ENCODE measurements around the gene VSTM5.
A peak's percentile ranks its signal among the peaks of the same experiment; 100 is the strongest.

VSTM5 gene, protein sequence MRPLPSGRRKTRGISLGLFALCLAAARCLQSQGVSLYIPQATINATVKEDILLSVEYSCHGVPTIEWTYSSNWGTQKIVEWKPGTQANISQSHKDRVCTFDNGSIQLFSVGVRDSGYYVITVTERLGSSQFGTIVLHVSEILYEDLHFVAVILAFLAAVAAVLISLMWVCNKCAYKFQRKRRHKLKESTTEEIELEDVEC

GRCh38 chr11:93850594-93851018 lies at the start of gene VSTM5:
TSS of gene VSTM5 (minus strand) at chr11:93850618. CDS start at chr11:93850502, 116 bp downstream.
- H3K36me3 ChIP-seq (ENCODE audit: insufficient read depth, low read length): no peaks in the 10 kb centered on the region
- no peak within 1 kb of the TSS for H3K9ac ChIP-seq (ENCODE audit: low read length)
- H2AFZ ChIP-seq (ENCODE audit: low read length): no peak within 1 kb of the TSS
- TF ChIP-seq EZH2 (IDR thresholded peaks at IDR 0.05; ENCODE audit: borderline replicate concordance, low read length) (no peak), CTCF (IDR thresholded peaks at IDR 0.05; ENCODE audit: low read length) (no peak)
- H4K20me1 ChIP-seq (ENCODE audit: insufficient read depth, low read length): no peaks in the 10 kb centered on the region
- no peaks in the 10 kb centered on the region for H3K9me3 ChIP-seq (ENCODE audit: low read length)
- H3F3A ChIP-seq (ENCODE audit: insufficient read depth, low read length): no peaks in the 10 kb centered on the region
- no peak within 1 kb of the TSS for H3K4me3 ChIP-seq (ENCODE audit: low read depth, low read length, poor library complexity, severe bottlenecking)
- no peak within 1 kb of the TSS for H3K27ac ChIP-seq (ENCODE audit: low read depth, low read length, poor library complexity, severe bottlenecking)
- H3K79me2 ChIP-seq (ENCODE audit: insufficient read depth, low read length): no peaks in the 10 kb centered on the region
- H3K27me3 ChIP-seq (ENCODE audit: insufficient read depth, low read length): no peaks in the 10 kb centered on the region
- no peaks in the 10 kb centered on the region for H3K9me2 ChIP-seq (ENCODE audit: low read depth, low read length)
- no peak within 1 kb of the TSS for H3K4me2 ChIP-seq (ENCODE audit: low read length)
- no peaks in the 10 kb centered on the region for H3K4me1 ChIP-seq (ENCODE audit: insufficient read depth, low read length, severe bottlenecking)

DNA sequence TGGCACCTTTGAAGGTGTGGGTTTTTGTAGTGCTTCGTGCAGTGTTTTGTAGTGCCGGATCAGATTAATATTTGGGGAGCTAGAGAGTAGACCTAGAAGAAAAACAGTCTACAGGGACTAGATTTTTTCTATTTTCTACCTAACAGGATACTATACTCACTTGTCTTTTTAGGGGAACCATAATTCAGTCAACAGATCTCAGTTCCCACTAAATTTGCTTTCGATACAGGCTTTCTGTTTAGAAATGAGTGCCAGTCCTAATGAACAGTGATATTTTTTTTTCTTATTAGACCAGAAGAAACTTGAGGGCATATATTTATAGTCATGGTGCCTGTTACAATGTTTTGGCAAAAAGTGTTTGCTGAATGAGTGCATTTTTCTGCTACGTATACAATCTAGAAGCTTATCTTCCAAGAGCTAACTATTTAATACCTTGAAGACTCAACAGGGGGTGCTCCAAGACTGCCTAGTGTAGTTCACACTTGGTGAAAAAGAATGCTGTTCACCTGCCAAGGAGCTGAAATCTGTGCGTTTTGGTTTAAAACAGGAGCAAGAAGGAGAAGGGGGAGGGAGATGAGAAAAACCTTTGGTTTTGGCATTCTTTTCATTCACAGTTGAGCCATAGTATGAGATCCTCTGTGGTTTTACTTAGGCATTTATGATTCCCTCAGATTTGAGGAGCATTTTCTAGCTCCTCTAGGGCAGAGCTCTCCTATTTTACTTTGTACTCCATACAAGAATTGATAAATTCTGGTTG lies 44.9 kb upstream of the VSTM5 start:
- no peaks in the 10 kb centered on the region for H3K79me2 ChIP-seq (ENCODE audit: insufficient read depth, low read length)
- H3K27ac ChIP-seq (ENCODE audit: low read depth, low read length, poor library complexity, severe bottlenecking): no peak overlapping the region
- no peaks in the 10 kb centered on the region for H4K20me1 ChIP-seq (ENCODE audit: insufficient read depth, low read length)
- no peaks in the 10 kb centered on the region for H3K9me2 ChIP-seq (ENCODE audit: low read depth, low read length)
- TF ChIP-seq EZH2 (IDR thresholded peaks at IDR 0.05; ENCODE audit: borderline replicate concordance, low read length) (no peak), CTCF (IDR thresholded peaks at IDR 0.05; ENCODE audit: low read length) (peak; percentile 57; the same call in 1 of the 2 replicates)
- H3K9ac ChIP-seq (ENCODE audit: low read length): no peak overlapping the region
- no peak overlapping the region for H3K4me2 ChIP-seq (ENCODE audit: low read length)
- H3F3A ChIP-seq (ENCODE audit: insufficient read depth, low read length): no peaks in the 10 kb centered on the region
- no peaks in the 10 kb centered on the region for H3K9me3 ChIP-seq (ENCODE audit: low read length)
- H3K4me3 ChIP-seq (ENCODE audit: low read depth, low read length, poor library complexity, severe bottlenecking): no peak overlapping the region
- H3K27me3 ChIP-seq (ENCODE audit: insufficient read depth, low read length): 0 out of 2 replicates have a peak, but pooled peaks cover 2% of the 10 kb centered on the region
- no peaks in the 10 kb centered on the region for H3K36me3 ChIP-seq (ENCODE audit: insufficient read depth, low read length)
- H2AFZ ChIP-seq (ENCODE audit: low read length): no peak overlapping the region
- no peaks in the 10 kb centered on the region for H3K4me1 ChIP-seq (ENCODE audit: insufficient read depth, low read length, severe bottlenecking)

- Histone ChIP-seq H3K9ac (ENCODE audit: low read length) (no peak overlapping the region), H3K9me2 (ENCODE audit: low read depth, low read length) (no peaks in the 10 kb centered on the region), H4K20me1 (ENCODE audit: insufficient read depth, low read length) (no peaks in the 10 kb centered on the region), H2AFZ (ENCODE audit: low read length) (no peak overlapping the region), H3K36me3 (ENCODE audit: insufficient read depth, low read length) (no peaks in the 10 kb centered on the region), H3K9me3 (ENCODE audit: low read length) (no peaks in the 10 kb centered on the region), H3F3A (ENCODE audit: insufficient read depth, low read length) (no peaks in the 10 kb centered on the region), H3K4me3 (ENCODE audit: low read depth, low read length, poor library complexity, severe bottlenecking) (no peak overlapping the region), H3K79me2 (ENCODE audit: insufficient read depth, low read length) (no peaks in the 10 kb centered on the region), H3K4me2 (ENCODE audit: low read length) (no peak overlapping the region), H3K27me3 (ENCODE audit: insufficient read depth, low read length) (0 out of 2 replicates have a peak, but pooled peaks cover 4% of the 10 kb centered on the region), H3K27ac (ENCODE audit: low read depth, low read length, poor library complexity, severe bottlenecking) (no peak overlapping the region), H3K4me1 (ENCODE audit: insufficient read depth, low read length, severe bottlenecking) (no peaks in the 10 kb centered on the region)
- no peak for TF ChIP-seq CTCF (IDR thresholded peaks at IDR 0.05; ENCODE audit: low read length)
- TF ChIP-seq EZH2 (IDR thresholded peaks at IDR 0.05; ENCODE audit: borderline replicate concordance, low read length): no peak
Measured at GRCh38 chr11:93890391-93891051, 40.1 kb upstream of the VSTM5 start.
